ENCODE data around the gene SLC6A2. TPM values are rescaled to one million over a fixed set of nuclear protein-coding genes. Genes with fewer than 3 reads are reported as not detected.
A peak's percentile ranks its signal among the peaks of the same experiment; 100 is the strongest.

SLC6A2 gene
- total and polyA plus RNA-seq, 2 of the 13 experiments (the other 11 are each of a cell fraction or from before 2014, with no cell fraction given): 0.62 to 0.66 TPM

GRCh38 chr16:55622930-55623561, 32.7 kb upstream of the SLC6A2 start (continued):
- TF ChIP-seq CBFB (CRISPR knock-in tag; IDR thresholded peaks at IDR 0.05) (peak; percentile 100), ZNF337 (CRISPR knock-in tag; IDR thresholded peaks at IDR 0.05; ENCODE audit: borderline replicate concordance, low read depth) (no peak), ZKSCAN8 (CRISPR knock-in tag; IDR thresholded peaks at IDR 0.05; ENCODE audit: borderline replicate concordance) (peak; percentile 85; the same call in 1 of the 2 replicates), RBAK (CRISPR knock-in tag; IDR thresholded peaks at IDR 0.05) (no peak), ZBTB2 (CRISPR knock-in tag; IDR thresholded peaks at IDR 0.05; ENCODE audit: low read depth) (peak; percentile 56; the same call in 1 of the 2 replicates), ZNF572 (CRISPR knock-in tag; IDR thresholded peaks at IDR 0.05) (no peak), ZNF34 (CRISPR knock-in tag; IDR thresholded peaks at IDR 0.05; ENCODE audit: borderline replicate concordance) (peak; percentile 96; the same call in 1 of the 2 replicates), RFX3 (CRISPR knock-in tag; IDR thresholded peaks at IDR 0.05) (peak; percentile 25), NBN (conservative IDR thresholded peaks at IDR 0.05) (no peak), POGK (CRISPR knock-in tag; conservative IDR thresholded peaks at IDR 0.05) (peak; percentile 90; the same call in 1 of the 2 replicates), AKAP8 (CRISPR knock-in tag; IDR thresholded peaks at IDR 0.05) (no peak), TCF12 (IDR thresholded peaks at IDR 0.05) (no peak), TCF12 (CRISPR knock-in tag; IDR thresholded peaks at IDR 0.05) (peak; percentile 93), SMAD3 (CRISPR knock-in tag; IDR thresholded peaks at IDR 0.05) (peak; percentile 99), KDM4B (CRISPR knock-in tag; IDR thresholded peaks at IDR 0.05) (no peak; the same call in 1 of the 2 replicates), MZF1 (CRISPR knock-in tag; IDR thresholded peaks at IDR 0.05; ENCODE audit: borderline replicate concordance) (no peak), NFIC (IDR thresholded peaks at IDR 0.05; ENCODE audit: low read length) (peak; percentile 94), NKX3-1 (CRISPR knock-in tag; IDR thresholded peaks at IDR 0.05) (peak; percentile 97), SCMH1 (CRISPR knock-in tag; IDR thresholded peaks at IDR 0.05; ENCODE audit: borderline replicate concordance) (no peak), ETV5 (CRISPR knock-in tag; IDR thresholded peaks at IDR 0.05; ENCODE audit: borderline replicate concordance) (peak; percentile 98), TFE3 (CRISPR knock-in tag; IDR thresholded peaks at IDR 0.05) (peak; percentile 100)
- TF ChIP-seq, protein P1, sequence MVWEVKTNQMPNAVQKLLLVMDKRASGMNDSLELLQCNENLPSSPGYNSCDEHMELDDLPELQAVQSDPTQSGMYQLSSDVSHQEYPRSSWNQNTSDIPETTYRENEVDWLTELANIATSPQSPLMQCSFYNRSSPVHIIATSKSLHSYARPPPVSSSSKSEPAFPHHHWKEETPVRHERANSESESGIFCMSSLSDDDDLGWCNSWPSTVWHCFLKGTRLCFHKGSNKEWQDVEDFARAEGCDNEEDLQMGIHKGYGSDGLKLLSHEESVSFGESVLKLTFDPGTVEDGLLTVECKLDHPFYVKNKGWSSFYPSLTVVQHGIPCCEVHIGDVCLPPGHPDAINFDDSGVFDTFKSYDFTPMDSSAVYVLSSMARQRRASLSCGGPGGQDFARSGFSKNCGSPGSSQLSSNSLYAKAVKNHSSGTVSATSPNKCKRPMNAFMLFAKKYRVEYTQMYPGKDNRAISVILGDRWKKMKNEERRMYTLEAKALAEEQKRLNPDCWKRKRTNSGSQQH (CRISPR knock-in tag; IDR thresholded peaks at IDR 0.05; ENCODE audit: low read depth): 0 out of 2 replicates have a peak, but pooled peaks have one; percentile 76
- TF ChIP-seq, protein P2, sequence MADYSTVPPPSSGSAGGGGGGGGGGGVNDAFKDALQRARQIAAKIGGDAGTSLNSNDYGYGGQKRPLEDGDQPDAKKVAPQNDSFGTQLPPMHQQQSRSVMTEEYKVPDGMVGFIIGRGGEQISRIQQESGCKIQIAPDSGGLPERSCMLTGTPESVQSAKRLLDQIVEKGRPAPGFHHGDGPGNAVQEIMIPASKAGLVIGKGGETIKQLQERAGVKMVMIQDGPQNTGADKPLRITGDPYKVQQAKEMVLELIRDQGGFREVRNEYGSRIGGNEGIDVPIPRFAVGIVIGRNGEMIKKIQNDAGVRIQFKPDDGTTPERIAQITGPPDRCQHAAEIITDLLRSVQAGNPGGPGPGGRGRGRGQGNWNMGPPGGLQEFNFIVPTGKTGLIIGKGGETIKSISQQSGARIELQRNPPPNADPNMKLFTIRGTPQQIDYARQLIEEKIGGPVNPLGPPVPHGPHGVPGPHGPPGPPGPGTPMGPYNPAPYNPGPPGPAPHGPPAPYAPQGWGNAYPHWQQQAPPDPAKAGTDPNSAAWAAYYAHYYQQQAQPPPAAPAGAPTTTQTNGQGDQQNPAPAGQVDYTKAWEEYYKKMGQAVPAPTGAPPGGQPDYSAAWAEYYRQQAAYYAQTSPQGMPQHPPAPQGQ (CRISPR knock-in tag; IDR thresholded peaks at IDR 0.05; ENCODE audit: borderline replicate concordance): 0 out of 2 replicates have a peak, but pooled peaks have one; percentile 89
